ENCODE data around the gene CABLES1. TPM values are rescaled to one million over a fixed set of nuclear protein-coding genes. Genes with fewer than 3 reads are reported as not detected.

The CABLES1 gene
- polyA plus RNA-seq, 1 donor (not counting 4 experiments of a cell fraction or from before 2014, with no cell fraction given): 1.00 TPM

- FAIRE-seq: no peak
- dilution Hi-C loops (cut with MboI; ENCODE audit: extremely low pct_ligation_motif_present, low sequenced_read_pairs): no loop called here
- H3K4me2 ChIP-seq (ENCODE audit: control insufficient read depth, extremely low read depth, insufficient read depth, low read depth, low read length): no peak overlapping the region
- no peaks in the 10 kb centered on the region for H3K27me3 ChIP-seq (ENCODE audit: control insufficient read depth, extremely low read depth, insufficient read depth, low read length)
- H3K9ac ChIP-seq (ENCODE audit: control insufficient read depth, extremely low read depth, insufficient read depth, low read length): no peak overlapping the region
- H3K4me1 ChIP-seq (ENCODE audit: control insufficient read depth, extremely low read depth, insufficient read depth, low read length): peaks cover 3% of the 10 kb centered on the region
- peaks cover 5% of the 10 kb centered on the region for H3K9me3 ChIP-seq (ENCODE audit: control insufficient read depth, low read depth, low read length)
- H4K20me1 ChIP-seq (ENCODE audit: control insufficient read depth, extremely low read depth, insufficient read depth, low read length): no peaks in the 10 kb centered on the region
- H3K79me2 ChIP-seq (ENCODE audit: control insufficient read depth, insufficient read depth, low read length): no peaks in the 10 kb centered on the region
- H3K4me3 ChIP-seq (ENCODE audit: control insufficient read depth in 2 of 3, extremely low read depth in 1 of 3, insufficient read depth in 2 of 3, low read depth in 1 of 3, low read length in 3 of 3): no peak overlapping the region
- H3K9me1 ChIP-seq (ENCODE audit: control insufficient read depth, extremely low read depth, insufficient read depth, low read length): no peaks in the 10 kb centered on the region
- no peaks in the 10 kb centered on the region for H3K36me3 ChIP-seq (ENCODE audit: control insufficient read depth in 2 of 2, extremely low read depth in 1 of 2, insufficient read depth in 2 of 2, low read length in 2 of 2)
- no peak for DNase-seq (ENCODE audit: low read depth, low spot score)
- H3K27ac ChIP-seq (ENCODE audit: control insufficient read depth, insufficient read depth, low read length): no peak overlapping the region
- TF ChIP-seq CTCF (optimal IDR thresholded peaks at IDR 0.05 in 1 of 3, IDR thresholded peaks at IDR 0.05 in 1 of 3, conservative IDR thresholded peaks at IDR 0.05 in 1 of 3; ENCODE audit: extremely low read depth in 1 of 3, insufficient read depth in 2 of 3, low read length in 3 of 3): no peak
- no peak for TF ChIP-seq EZH2 (IDR thresholded peaks at IDR 0.05; ENCODE audit: low read length)
- H2AFZ ChIP-seq (ENCODE audit: control insufficient read depth, low read length): no peak overlapping the region
These were observed 130.6 kb downstream of the CABLES1 start for GRCh38 chr18:23265682-23266399.

- H3K36me3 ChIP-seq (ENCODE audit: control insufficient read depth in 2 of 2, extremely low read depth in 1 of 2, insufficient read depth in 2 of 2, low read length in 2 of 2): no peaks in the 10 kb centered on the region
- no peak for FAIRE-seq
These were observed 131.6 kb downstream of the CABLES1 start for GRCh38 chr18:23266717-23267446.

More at GRCh38 chr18:23266717-23267446, 131.6 kb downstream of the CABLES1 start:
- Histone ChIP-seq H3K9me3 (ENCODE audit: control insufficient read depth, low read depth, low read length) (peaks cover 5% of the 10 kb centered on the region), H3K4me1 (ENCODE audit: control insufficient read depth, extremely low read depth, insufficient read depth, low read length) (no peaks in the 10 kb centered on the region), H3K27me3 (ENCODE audit: control insufficient read depth, extremely low read depth, insufficient read depth, low read length) (no peaks in the 10 kb centered on the region), H3K9me1 (ENCODE audit: control insufficient read depth, extremely low read depth, insufficient read depth, low read length) (no peaks in the 10 kb centered on the region), H3K4me2 (ENCODE audit: control insufficient read depth, extremely low read depth, insufficient read depth, low read depth, low read length) (no peak overlapping the region), H2AFZ (ENCODE audit: control insufficient read depth, low read length) (no peak overlapping the region), H3K9ac (ENCODE audit: control insufficient read depth, extremely low read depth, insufficient read depth, low read length) (no peak overlapping the region), H3K79me2 (ENCODE audit: control insufficient read depth, insufficient read depth, low read length) (no peaks in the 10 kb centered on the region), H3K27ac (ENCODE audit: control insufficient read depth, insufficient read depth, low read length) (no peak overlapping the region), H3K4me3 (ENCODE audit: control insufficient read depth in 2 of 3, extremely low read depth in 1 of 3, insufficient read depth in 2 of 3, low read depth in 1 of 3, low read length in 3 of 3) (no peak overlapping the region), H4K20me1 (ENCODE audit: control insufficient read depth, extremely low read depth, insufficient read depth, low read length) (no peaks in the 10 kb centered on the region)
- dilution Hi-C loops (cut with MboI; ENCODE audit: extremely low pct_ligation_motif_present, low sequenced_read_pairs): no loop called here
- TF ChIP-seq EZH2 (IDR thresholded peaks at IDR 0.05; ENCODE audit: low read length): no peak
- TF ChIP-seq CTCF (optimal IDR thresholded peaks at IDR 0.05 in 1 of 3, IDR thresholded peaks at IDR 0.05 in 1 of 3, conservative IDR thresholded peaks at IDR 0.05 in 1 of 3; ENCODE audit: extremely low read depth in 1 of 3, insufficient read depth in 2 of 3, low read length in 3 of 3): no peak
- DNase-seq (ENCODE audit: low read depth, low spot score): no peak

All from keratinocyte (primary cell).